ENCODE results near the gene EGFR.

EGFR gene

DNA sequence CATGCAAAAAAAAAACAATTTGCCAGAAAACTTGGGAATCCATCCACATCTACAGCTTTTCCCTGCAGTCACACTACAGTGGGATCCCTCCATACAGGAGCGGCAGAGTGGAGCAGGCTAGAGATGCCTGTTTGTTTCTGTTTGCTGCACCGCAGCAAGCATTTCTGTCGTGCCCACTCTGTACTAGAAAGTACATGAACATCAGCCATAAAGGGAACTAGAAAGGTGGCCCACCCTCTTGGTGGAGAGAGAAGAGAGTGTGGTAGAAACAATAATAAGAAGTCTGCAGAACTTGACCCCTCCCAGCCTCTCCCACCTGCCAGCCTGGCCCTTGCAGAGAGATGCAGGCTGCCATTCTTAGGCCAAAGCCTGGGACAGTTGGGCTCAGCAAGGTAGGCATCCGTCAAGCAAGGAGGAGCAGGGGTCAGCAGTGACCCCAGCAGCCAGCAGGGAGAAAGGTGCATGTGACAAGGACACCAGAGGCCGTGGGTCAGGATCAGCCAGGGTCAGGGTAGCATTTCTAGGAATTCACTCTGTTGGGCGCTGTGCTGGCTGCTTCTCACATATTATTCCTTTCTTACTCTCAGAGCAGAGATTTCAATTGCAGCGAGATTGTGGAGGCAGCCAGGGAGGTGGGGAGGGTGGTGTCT is 171.8 kb downstream of the EGFR start:
- ChIA-PET POLR2A (no interaction called here), CTCF (no interaction called here)
- no peak overlapping the region for H3K4me3 ChIP-seq (ENCODE audit: low read depth, low read length)
- DNase-seq (ENCODE audit: low read depth, low spot score) = no peak
- TF ChIP-seq, protein P1, sequence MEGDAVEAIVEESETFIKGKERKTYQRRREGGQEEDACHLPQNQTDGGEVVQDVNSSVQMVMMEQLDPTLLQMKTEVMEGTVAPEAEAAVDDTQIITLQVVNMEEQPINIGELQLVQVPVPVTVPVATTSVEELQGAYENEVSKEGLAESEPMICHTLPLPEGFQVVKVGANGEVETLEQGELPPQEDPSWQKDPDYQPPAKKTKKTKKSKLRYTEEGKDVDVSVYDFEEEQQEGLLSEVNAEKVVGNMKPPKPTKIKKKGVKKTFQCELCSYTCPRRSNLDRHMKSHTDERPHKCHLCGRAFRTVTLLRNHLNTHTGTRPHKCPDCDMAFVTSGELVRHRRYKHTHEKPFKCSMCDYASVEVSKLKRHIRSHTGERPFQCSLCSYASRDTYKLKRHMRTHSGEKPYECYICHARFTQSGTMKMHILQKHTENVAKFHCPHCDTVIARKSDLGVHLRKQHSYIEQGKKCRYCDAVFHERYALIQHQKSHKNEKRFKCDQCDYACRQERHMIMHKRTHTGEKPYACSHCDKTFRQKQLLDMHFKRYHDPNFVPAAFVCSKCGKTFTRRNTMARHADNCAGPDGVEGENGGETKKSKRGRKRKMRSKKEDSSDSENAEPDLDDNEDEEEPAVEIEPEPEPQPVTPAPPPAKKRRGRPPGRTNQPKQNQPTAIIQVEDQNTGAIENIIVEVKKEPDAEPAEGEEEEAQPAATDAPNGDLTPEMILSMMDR (IDR thresholded peaks at IDR 0.05; ENCODE audit: insufficient read depth, low read length, missing control alignments) = no peak

GRCh38 chr7:55191161-55191925 is 172.5 kb downstream of the EGFR start:
- no peak for DNase-seq (ENCODE audit: low read depth, low spot score)
- TF ChIP-seq, protein P1 (IDR thresholded peaks at IDR 0.05; ENCODE audit: insufficient read depth, low read length, missing control alignments) = no peak
- CTCF ChIA-PET = interaction anchor here (1.1 to 1.8 kb wide), 4 partner anchors 17 to 146 kb away, joined by 3 to 7 read pairs (median 4); no protein-coding TSS in a partner anchor
- POLR2A ChIA-PET = no interaction called here
- no peak overlapping the region for H3K4me3 ChIP-seq (ENCODE audit: low read depth, low read length)

DNA sequence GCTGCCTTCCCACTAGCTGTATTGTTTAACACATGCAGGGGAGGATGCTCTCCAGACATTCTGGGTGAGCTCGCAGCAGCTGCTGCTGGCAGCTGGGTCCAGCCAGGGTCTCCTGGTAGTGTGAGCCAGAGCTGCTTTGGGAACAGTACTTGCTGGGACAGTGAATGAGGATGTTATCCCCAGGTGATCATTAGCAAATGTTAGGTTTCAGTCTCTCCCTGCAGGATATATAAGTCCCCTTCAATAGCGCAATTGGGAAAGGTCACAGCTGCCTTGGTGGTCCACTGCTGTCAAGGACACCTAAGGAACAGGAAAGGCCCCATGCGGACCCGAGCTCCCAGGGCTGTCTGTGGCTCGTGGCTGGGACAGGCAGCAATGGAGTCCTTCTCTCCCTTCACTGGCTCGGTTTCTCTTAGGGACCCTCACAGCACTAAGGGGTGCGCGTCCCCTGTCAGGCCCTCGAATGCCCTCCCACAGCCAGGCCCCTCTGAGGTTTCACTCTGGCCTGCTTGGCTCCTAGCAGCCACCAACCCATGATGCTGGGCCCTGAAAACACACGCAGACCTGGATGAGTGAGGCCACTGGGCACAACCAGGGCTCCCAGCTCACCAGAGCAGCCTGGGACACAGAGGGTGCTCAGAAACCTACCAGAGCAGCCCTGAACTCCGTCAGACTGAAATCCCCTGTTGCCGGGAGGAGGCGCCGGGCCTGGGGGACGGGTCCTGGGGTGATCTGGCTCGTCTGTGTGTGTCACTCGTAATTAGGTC is 173.3 kb downstream of the EGFR start:
- ChIA-PET POLR2A (no interaction called here), CTCF (interaction anchor here (0.9 to 1.8 kb wide), 7 partner anchors 18 to 418 kb away, joined by 3 to 7 read pairs (median 3); no protein-coding TSS in a partner anchor)
- no peak for DNase-seq (ENCODE audit: low read depth, low spot score)
- H3K4me3 ChIP-seq (ENCODE audit: low read depth, low read length) = no peak overlapping the region
- TF ChIP-seq, protein P1 (IDR thresholded peaks at IDR 0.05; ENCODE audit: insufficient read depth, low read length, missing control alignments) = peak; percentile 13

GRCh38 chr7:55192723-55193122 is 173.9 kb downstream of the EGFR start:
- H3K4me3 ChIP-seq (ENCODE audit: low read depth, low read length) = no peak overlapping the region
- POLR2A ChIA-PET = no interaction called here
- peak; percentile 34 for DNase-seq (ENCODE audit: low read depth, low spot score)
- CTCF ChIA-PET = interaction anchor here (0.9 to 1.8 kb wide), 6 partner anchors 19 to 419 kb away, joined by 3 to 6 read pairs (median 3); no protein-coding TSS in a partner anchor
- TF ChIP-seq, protein P1 (IDR thresholded peaks at IDR 0.05; ENCODE audit: insufficient read depth, low read length, missing control alignments) = no peak

DNA sequence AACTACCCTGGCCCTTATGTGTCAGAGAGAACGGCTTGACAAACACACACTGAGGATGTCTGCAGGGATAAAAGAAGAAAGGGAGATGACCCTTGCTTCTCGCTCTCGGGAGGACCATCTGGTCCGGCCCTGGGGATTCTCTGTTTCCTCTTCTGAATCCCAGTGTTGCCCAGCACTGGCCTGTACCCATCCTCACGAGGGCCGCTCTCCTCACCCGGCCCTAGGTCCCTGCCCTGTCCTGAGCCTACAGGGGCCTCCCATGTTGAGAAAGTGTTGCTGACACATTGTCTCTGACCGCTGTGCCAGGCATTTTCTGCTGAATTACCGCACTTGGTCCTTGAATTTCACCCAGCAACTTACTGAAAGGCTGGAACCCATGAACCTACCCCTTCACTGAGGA is 174.4 kb downstream of the EGFR start:
- CTCF ChIA-PET = interaction anchor here (0.9 to 1.8 kb wide), 6 partner anchors 19 to 419 kb away, joined by 3 to 6 read pairs (median 3); no protein-coding TSS in a partner anchor
- POLR2A ChIA-PET = no interaction called here
- TF ChIP-seq, protein P1 (IDR thresholded peaks at IDR 0.05; ENCODE audit: insufficient read depth, low read length, missing control alignments) = no peak
- no peak for DNase-seq (ENCODE audit: low read depth, low spot score)
- H3K4me3 ChIP-seq (ENCODE audit: low read depth, low read length) = no peak overlapping the region
